Fibroblast of skin of abdomen (primary cell): ENCODE measurements around the gene CAV2.

Source experiments
- DNase-seq: peaks from one replicate; pipeline ENCODE4 v3.0.0-alpha.2; 2013

CAV2 gene

DNA sequence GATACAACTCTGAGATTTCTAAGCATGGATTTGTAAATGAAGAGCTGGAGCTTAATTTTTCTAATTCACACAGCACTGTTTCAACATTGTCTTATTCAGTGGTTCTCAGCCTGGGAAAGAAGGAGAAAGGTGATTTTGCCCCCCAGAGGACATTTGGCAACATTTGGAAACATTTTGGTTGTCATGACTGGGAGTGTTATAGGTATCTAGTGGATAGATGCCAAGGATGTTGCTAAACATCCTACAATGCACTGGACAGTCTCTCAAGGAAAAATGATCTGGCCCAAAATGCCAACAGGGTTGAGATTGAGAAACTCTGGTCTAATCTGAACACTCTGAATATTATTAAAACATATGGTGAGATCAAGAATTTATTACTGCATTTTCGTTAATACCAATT lies 3.8 kb upstream of the CAV2 start:
- DNase-seq: peak; percentile 14

DNA sequence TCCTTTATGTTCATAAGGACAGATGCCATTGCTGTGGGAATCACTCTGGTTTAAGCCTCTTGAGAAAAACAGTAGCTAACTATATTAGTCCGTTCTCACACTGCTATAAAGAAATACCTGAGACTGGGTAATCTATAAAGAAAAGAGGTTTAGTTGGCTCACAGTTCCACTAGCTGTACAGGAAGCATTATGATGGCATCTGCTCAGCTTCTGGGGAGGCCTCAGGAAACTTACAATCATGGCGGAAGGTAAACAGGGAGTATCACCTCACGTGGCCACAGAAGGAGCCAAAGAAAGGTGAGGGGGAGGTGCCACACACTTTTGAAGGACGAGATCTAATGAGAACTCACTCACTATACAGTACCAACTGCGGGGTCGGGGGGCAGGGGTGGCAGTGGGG lies 2.9 kb upstream of the CAV2 start:
- DNase-seq: no peak

- peak; percentile 34 for DNase-seq
Measured at GRCh38 chr7:116497708-116498107, 1.8 kb upstream of the CAV2 start.

- DNase-seq: no peak
Measured at GRCh38 chr7:116500078-116500853, 728 bp downstream of the CAV2 start.

DNA sequence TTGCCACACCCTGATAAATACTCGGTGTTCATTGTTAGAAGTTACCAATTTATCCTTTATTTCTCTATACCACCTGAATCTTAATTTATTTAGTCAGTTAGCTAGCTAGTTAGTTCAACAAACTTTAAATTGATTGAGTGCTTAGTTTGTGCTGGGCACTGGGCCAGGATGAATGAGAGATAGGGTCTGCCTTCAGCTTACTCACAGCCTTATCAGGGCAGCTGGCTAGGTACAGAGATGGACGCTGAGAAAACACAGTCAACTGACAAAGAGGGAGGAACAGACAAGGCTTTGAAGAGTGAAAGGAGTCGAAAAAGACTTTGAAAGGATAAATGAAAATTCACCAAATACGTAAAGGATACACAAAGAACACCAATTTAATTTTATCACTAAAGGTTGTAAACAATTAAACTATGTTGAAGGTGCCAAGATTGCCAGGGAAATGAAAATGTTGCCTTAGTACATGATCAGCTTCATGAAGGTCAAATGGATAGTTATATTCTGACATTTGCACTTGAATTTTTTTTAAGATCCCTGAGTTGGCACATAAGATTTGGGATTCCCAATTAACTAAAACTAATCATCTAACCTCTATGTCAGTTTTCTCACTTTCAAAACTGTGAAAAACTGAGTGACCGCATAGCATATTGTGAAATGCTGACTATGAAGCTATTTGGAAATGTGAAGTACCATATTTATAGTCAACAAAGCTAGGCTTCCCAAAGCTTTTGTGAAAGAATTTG lies 2.1 kb downstream of the CAV2 start:
- DNase-seq: no peak

DNA sequence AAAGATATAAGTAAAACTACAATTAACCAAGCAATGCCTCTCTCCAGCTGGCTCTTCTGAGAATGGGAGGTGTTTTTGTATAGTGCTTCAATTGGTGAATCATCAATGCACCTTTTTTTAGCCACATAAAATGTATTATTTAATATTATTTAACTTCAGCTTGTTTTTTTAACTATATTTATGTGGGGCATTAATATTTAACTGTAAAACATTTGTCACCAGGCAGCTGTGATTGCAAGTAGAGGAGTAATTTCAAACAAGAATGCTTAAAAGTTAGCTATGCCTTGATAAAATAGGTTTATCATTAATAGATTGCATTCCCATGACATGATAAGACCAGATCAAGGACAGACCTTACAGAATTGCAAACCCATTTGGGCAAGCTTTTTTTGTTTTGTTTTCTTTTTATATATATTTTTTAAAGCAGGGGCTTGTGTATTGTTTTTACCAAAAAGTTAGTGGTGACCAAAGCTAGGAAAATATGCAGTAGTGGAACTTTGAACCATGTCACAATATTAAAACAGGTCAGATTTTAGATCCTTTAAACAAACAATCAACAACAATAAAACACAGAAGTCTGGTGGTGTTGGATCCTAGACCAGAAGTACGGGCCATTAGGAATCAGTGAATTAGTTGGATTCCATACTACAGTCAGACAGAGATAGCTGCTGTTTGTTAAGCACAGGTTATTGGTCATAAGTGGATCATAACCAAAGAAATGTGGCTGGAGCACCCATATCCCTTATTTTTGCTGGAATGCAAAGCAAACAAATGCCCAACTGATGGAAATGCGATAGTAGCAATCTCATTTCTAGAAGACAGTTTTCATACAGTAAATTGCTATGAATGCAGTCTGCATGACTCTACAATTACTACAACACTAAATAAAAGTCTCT lies 2.9 kb downstream of the CAV2 start:
- DNase-seq: no peak

- DNase-seq: no peak
Measured at GRCh38 chr7:116503835-116504234, 4.3 kb downstream of the CAV2 start.

DNA sequence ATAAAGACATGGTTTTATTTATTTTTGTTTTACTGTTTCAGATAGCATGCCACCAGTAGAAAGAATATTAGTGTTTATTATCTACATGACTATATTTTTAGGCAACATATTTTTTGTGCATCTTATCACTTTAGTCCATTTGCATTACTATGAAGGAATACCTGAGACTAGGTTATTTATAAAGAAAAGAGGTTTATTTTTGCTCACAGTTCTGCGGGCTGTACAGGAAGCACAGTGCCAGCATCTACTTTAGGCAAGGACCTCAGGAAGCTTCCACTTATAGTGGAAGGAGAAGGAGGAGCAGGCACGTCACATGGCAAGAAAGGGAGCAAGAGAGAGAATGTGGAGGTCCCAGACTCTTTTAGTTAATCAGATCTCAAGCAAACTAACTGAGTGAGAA lies 5.7 kb downstream of the CAV2 start:
- no peak for DNase-seq

DNA sequence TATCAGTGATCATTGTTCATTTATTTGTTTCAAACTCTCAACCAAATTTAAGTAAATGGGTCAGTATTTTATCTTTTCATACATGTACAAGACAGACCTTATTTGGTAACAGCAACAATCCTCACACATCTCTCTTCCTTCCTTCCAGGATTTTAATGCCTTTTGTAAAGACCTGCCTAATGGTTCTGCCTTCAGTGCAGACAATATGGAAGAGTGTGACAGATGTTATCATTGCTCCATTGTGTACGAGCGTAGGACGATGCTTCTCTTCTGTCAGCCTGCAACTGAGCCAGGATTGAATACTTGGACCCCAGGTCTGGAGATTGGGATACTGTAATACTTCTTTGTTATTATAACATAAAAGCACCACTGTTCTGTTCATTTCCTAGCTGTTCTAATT lies 6.3 kb downstream of the CAV2 start:
- no peak for DNase-seq

DNA sequence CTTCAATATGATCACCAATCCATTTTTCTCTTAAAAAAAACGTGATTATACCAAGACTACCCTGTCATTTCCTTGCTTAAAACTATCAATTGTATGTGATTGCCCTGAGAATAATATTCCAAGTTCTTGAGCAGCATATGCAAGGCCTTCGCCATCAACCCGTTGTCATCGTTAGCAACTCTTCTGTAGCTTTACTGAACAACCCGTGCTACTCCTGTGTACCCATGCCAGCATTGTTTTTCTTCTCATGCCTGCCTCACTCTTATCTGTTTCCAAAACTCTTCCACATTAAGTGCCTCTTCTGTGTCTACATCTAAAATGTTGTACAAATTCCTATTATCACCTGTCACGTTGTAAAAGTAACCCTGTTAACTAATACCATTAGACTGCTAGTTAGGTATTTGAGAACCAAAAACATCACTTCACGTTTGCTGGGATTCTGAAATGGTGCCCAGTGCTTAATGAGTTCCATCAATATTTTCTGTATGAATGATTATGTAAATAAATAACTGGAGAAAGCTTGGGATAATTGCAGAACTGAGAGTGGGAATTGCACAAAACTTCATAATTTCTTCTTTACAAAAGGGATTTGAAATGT lies 10.5 kb downstream of the CAV2 start:
- DNase-seq: no peak

- no peak for DNase-seq
Measured at GRCh38 chr7:116510795-116511194, 11.3 kb downstream of the CAV2 start.

DNA sequence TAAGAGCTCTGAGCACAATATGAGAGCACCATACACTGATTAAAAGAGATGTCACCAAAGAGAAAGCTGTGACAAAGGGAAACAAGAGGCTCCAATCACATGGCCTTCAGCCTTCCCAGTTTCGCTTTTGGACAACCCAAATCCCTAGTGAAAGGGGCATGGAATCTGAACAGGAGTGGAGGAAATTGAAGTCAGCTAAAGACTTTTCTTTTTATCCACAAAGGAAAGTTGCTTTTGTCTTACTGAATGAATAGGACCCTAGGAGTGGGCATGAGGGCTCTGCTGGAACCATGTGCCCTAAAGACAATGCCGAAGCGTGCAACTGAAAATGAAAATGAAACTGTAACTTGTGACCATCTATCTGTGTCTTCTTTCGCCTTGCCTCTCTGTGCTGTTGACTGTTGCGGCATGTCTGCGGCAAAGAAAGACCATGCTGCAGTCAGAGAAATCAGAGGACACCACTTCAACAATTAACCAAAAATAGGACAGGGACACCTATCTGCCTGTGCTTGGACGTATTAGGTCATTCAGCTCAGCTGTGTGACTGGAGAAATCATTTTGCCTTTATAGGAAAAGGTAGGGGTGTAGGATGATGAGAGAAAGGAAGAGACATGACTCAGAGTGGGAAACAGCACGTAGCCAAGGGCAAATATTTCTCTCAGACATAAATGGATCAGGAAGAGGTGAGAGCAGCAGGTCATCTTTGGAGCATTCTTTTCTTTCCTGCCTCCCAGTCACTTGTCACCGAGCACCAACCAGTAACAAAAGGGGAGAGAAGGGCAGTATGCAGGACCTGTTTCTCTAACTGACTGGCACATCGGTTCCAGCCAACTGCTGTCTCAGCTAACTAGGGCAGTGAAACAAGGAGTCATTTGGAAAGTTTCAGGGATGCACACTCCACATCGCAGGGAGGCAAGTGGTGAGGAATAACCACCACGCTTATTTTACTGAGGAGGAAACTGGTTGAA lies 12.3 kb downstream of the CAV2 start:
- DNase-seq: no peak

DNA sequence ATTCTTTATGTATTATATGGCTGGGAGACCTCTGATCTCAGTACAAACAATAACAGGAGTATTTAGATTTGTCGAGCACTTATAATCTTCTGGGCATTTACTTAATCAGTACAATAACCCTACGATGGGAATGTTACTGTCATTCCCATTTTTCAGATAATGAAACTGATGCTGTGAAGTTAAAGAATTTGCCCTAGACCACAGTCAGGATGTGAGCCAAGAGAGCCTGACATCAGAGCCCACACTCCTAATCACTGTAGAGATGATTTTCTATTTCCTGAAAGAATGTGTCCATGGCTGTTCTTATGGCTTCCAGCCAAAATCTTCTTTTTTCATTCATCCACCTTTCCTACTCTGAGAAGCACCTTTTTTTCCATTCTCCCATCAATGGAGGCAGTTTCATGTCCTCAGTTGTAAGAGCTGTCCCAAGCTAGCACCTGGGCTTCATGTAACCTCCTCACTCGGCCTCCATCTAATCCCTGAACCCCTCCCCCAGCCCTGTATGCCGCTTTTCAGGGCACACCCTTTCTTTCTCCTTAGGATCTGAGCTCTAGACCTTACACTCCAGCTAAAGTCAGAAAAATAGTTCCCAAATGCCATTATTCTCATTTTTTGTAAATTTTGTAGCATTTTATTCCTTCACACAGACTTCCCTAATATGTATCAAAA lies 13.1 kb downstream of the CAV2 start:
- peak; percentile 65 for DNase-seq

GRCh38 chr7:116515584-116515983 lies 16.0 kb downstream of the CAV2 start:
- no peak for DNase-seq

DNA sequence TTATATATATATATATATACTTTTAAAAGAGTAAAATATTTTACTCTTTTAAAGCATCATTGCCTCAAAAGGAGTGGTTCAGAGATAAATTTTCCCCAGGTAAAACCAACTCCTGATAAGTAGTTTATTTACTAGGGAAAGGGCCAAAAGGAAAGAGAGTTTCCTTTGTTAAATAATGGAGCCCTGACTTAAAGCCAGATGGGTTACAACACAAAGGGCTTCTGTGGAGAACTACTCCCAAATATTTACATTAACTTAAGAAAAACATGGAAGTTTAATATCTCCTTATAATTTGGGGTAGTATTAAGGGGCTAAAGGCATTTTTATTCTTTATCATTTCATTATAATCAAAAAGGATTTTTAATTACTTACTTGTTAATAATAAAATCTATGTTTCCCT lies 16.8 kb downstream of the CAV2 start:
- no peak for DNase-seq

DNA sequence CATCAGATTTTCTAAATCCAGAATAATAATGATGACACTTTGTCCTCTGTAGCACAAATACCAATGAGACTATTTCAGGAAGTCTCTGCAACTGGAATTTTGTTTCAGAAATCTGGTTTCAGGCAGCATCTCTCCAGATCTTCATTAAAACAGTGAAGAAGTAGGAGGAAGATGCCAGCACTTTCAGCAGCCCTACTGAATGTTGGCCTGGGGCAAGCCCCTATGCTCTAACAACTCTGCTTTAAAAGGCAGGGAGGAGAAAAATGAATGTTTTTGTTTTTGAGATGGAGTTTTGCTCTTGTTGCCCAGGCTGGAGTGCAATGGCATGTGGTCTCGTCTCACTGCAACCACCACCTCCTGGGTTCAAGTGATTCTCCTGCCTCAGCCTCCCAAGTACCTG lies 18.1 kb downstream of the CAV2 start:
- no peak for DNase-seq

DNA sequence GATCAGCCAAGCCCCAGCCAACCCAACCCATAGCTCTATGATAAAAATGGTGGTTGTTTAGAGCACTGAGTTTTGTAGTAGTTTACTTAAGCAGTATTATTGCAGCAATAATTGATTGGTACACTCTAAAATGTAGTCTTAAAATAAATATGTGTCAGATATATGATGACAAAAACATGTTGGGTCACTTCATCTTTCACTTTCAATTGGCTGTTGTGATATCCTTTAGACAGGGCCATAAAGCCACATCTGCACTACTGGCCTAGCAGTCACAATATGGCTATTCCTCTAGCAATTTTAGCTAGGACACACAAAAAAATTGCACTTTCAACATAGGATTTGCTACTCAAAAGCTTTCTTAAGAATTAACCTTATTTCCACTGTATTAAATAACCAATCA lies 19.4 kb downstream of the CAV2 start:
- DNase-seq: no peak

DNA sequence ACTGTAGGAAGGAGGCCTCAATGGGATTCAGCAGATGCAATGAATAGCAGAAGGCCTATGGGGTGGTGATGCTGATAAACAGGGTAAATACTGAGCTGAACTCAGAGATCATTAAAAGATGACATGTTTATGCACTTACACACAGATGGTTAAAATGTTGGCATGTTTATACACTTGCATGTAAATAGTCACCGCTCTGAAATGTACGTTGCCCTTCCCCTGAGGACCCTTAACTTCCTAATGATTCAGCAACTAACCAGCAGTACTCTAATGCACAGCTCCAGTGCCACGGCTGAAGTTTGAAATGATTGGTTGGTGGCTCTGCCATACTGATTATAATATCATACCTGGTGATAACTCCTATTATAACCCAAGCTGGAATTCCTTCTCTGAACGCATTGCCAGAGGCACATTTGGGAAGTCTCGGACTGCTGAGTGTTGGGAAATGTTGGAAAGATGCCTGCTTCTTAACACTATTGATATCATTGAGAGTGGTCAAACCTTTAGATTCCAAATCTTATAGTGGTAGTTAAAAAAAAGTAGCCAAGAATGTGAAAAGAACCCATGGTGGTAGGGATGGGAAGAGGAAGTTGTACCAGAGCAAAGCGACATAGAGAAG lies 21.6 kb downstream of the CAV2 start:
- peak; percentile 59 for DNase-seq

- DNase-seq: peak; percentile 89
Measured at GRCh38 chr7:116522247-116522646, 22.7 kb downstream of the CAV2 start.

DNA sequence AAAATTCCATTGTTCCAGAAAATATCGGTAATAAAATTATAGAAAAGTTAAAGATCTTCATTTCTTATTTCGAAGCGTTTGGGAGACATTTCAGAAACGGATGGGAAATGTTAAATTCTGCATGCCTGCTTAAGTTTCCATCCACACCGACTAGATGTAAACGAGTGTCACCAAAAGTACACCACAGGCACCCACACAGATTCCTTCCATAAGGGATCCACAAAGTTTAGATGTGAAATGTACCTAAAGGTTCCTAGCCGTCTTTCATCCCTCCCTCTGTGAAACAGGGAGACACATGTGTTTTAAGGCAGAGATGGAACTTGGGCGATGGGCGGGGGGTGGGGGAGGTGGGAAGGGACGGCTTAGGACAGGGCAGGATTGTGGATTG lies 24.7 kb downstream of the CAV2 start:
- DNase-seq: no peak
